GM12865 (cell line): ENCODE data around the gene PRRC2B.

Experiments used
- DNase-seq: peaks from one replicate; pipeline ENCODE4 v3.0.0; 2010; ENCODE audit warnings: low read depth
- H3K4me3 ChIP-seq: 2 replicates; pipeline ENCODE4 v1.5.1; 2011; ENCODE audit warnings: mild to moderate bottlenecking, low read depth, low read length, control low read depth
- CTCF ChIP-seq: IDR thresholded peaks from 2 replicates; pipeline ENCODE4 v1.5.1; 2011; ENCODE audit warnings: low read length, control low read depth, low read depth, inconsistent platforms; ENCODE audit not compliant: insufficient read depth; ENCODE audit errors: missing control alignments

PRRC2B gene

GRCh38 chr9:131480258-131480657 is 86.4 kb downstream of the PRRC2B start:
- no peak for DNase-seq
- TF ChIP-seq CTCF, result no peak
- no peak overlapping the region for H3K4me3 ChIP-seq

GRCh38 chr9:131481441-131482342 is 87.8 kb downstream of the PRRC2B start:
- DNase-seq, result no peak
- H3K4me3 ChIP-seq, result no peak overlapping the region
- no peak for TF ChIP-seq CTCF

- no peak for TF ChIP-seq CTCF
- H3K4me3 ChIP-seq, result no peak overlapping the region
- no peak for DNase-seq
Observed at GRCh38 chr9:131482343-131483006, 88.6 kb downstream of the PRRC2B start.

- DNase-seq, result no peak
- no peak overlapping the region for H3K4me3 ChIP-seq
- TF ChIP-seq CTCF, result no peak
Observed at GRCh38 chr9:131483319-131484050, 89.6 kb downstream of the PRRC2B start.

GRCh38 chr9:131484051-131484445 is 90.2 kb downstream of the PRRC2B start:
- no peak for DNase-seq

More at GRCh38 chr9:131484051-131484445, 90.2 kb downstream of the PRRC2B start:
- no peak for TF ChIP-seq CTCF
- no peak overlapping the region for H3K4me3 ChIP-seq
